Endothelial cell of umbilical vein (primary cell): ENCODE data around the gene FUNDC1. TPM values are rescaled to one million over a fixed set of nuclear protein-coding genes. Genes with fewer than 3 reads are reported as not detected.

Experiments used
- BruUV-seq: library from RNA; stranded (reverse); fragments of 400-500 nt; replicated peaks from 2 replicates; lab custom pipeline; 2021; lab: Mats Ljungman, UMichigan
- CTCF ChIA-PET: fragments of 300-600, 350-600 bp; sonication (Branson Sonifier 250); formaldehyde crosslinking; loops from one replicate; lab custom pipeline; 2021; ENCODE audit warnings: antibody characterized with exemption, inconsistent platforms; lab: Charles Lee
- POLR2A ChIA-PET: fragments of 300-600, 350-600 bp; sonication (Branson Sonifier 250); formaldehyde crosslinking; loops from one replicate; lab custom pipeline; 2021; ENCODE audit warnings: antibody characterized with exemption, inconsistent platforms; lab: Charles Lee
- DNase-seq: peaks from one replicate; pipeline ENCODE4 v3.0.0-alpha.2; 2011; ENCODE audit warnings: low read depth, low spot score
- FAIRE-seq: peaks from 2 replicates; lab custom pipeline; 2011; peaks lifted over from hg19 to GRCh38; lab: Jason Lieb, UNC
- H2AFZ ChIP-seq: 2 replicates; pipeline ENCODE4 v1.6.0; 2012; ENCODE audit warnings: low read depth, low read length, control low read depth, inconsistent platforms
- H3K27ac ChIP-seq: 2 replicates; pipeline ENCODE4 v1.5.1; 2011; ENCODE audit warnings: low read depth, mild to moderate bottlenecking, control low read depth, low read length, moderate library complexity; ENCODE audit not compliant: insufficient read depth
- H3K27me3 ChIP-seq, 2 experiments: 2 replicates each; pipeline versions ENCODE4 v1.6.0 to v1.6.1; 2011; ENCODE audit warnings: low read length in 2 of 2, mixed read lengths in 1 of 2; ENCODE audit not compliant: control insufficient read depth in 2 of 2, insufficient read depth in 2 of 2
- H3K36me3 ChIP-seq, 2 experiments: 2 replicates in 1 of 2; 3 replicates in 1 of 2; pipeline ENCODE4 v1.5.1; 2011; ENCODE audit warnings: low read length in 2 of 2, mild to moderate bottlenecking in 1 of 2, moderate library complexity in 1 of 2; ENCODE audit not compliant: control insufficient read depth in 2 of 2, insufficient read depth in 2 of 2; ENCODE audit errors: extremely low read depth in 1 of 2
- H3K4me1 ChIP-seq: 3 replicates; pipeline ENCODE4 v1.5.1; 2011; ENCODE audit warnings: mild to moderate bottlenecking, low read length; ENCODE audit not compliant: control insufficient read depth, insufficient read depth; ENCODE audit errors: extremely low read depth
- H3K4me2 ChIP-seq: 2 replicates; pipeline ENCODE4 v1.6.1; 2011; ENCODE audit warnings: low read length, control low read depth, mixed read lengths; ENCODE audit not compliant: insufficient read depth
- H3K4me3 ChIP-seq, 3 experiments: fragments of 200-600 bp in 1 of 3; sonication (generic), shearing (Covaris generic) in 1 of 3; replicated peaks in 1 of 3; 2 replicates each; pipeline ENCODE4 v1.5.1; 2011 to 2016; ENCODE audit warnings: control low read depth in 3 of 3, low read length in 3 of 3, mild to moderate bottlenecking in 2 of 3, inconsistent platforms in 1 of 3, low read depth in 1 of 3, moderate library complexity in 1 of 3; ENCODE audit not compliant: insufficient read depth in 1 of 3
- H3K79me2 ChIP-seq: 2 replicates; pipeline ENCODE4 v1.6.0; 2012; ENCODE audit warnings: low read length, inconsistent platforms; ENCODE audit not compliant: control insufficient read depth, insufficient read depth
- H3K9ac ChIP-seq: replicated peaks from 2 replicates; pipeline ENCODE3; 2011; ENCODE audit warnings: low read length, control low read depth; ENCODE audit not compliant: insufficient read depth; ENCODE audit errors: extremely low read depth
- H3K9me1 ChIP-seq: replicated peaks from 3 replicates; pipeline ENCODE4 v1.6.0; 2011; ENCODE audit warnings: mild to moderate bottlenecking, low read length; ENCODE audit not compliant: control insufficient read depth, insufficient read depth; ENCODE audit errors: extremely low read depth
- H3K9me3 ChIP-seq: replicated peaks from 2 replicates; pipeline ENCODE4 v1.5.1; 2012; ENCODE audit warnings: low read length, inconsistent platforms; ENCODE audit not compliant: control insufficient read depth, insufficient read depth
- H4K20me1 ChIP-seq: replicated peaks from 2 replicates; pipeline ENCODE3; 2011; ENCODE audit warnings: mild to moderate bottlenecking, low read length; ENCODE audit not compliant: control insufficient read depth, insufficient read depth; ENCODE audit errors: extremely low read depth
- EZH2 ChIP-seq: IDR thresholded peaks from 2 replicates; pipeline ENCODE4 v1.6.1; 2012; ENCODE audit warnings: borderline replicate concordance, low read depth, mild to moderate bottlenecking, moderate library complexity, low read length, inconsistent platforms; ENCODE audit not compliant: severe bottlenecking
- FOS ChIP-seq: IDR thresholded peaks from 2 replicates; pipeline ENCODE4 v1.6.1; 2011; ENCODE audit warnings: mild to moderate bottlenecking, low read length, moderate library complexity, borderline replicate concordance; ENCODE audit not compliant: insufficient read depth
- GATA2 ChIP-seq: IDR thresholded peaks from 2 replicates; pipeline ENCODE4 v1.7.0; 2011; ENCODE audit warnings: low read depth, mild to moderate bottlenecking, moderate library complexity, mixed read lengths, low read length; ENCODE audit not compliant: insufficient read length, insufficient read depth
- JUN ChIP-seq: IDR thresholded peaks from 2 replicates; pipeline ENCODE4 v1.6.1; 2011; ENCODE audit warnings: borderline replicate concordance, low read depth; ENCODE audit not compliant: insufficient read length, insufficient read depth
- MYC ChIP-seq: IDR thresholded peaks from one replicate; pipeline ENCODE4 v1.6.1; 2011; ENCODE audit warnings: mild to moderate bottlenecking, low read depth, low read length
- POLR2A ChIP-seq: IDR thresholded peaks from 2 replicates; pipeline ENCODE4 v1.6.1; 2012; ENCODE audit warnings: low read depth, mild to moderate bottlenecking, control low read depth, low read length
- POLR2AphosphoS5 ChIP-seq: IDR thresholded peaks from 2 replicates; pipeline ENCODE4 v1.6.1; 2012; ENCODE audit warnings: low read depth, mild to moderate bottlenecking, control low read depth, low read length, moderate library complexity; ENCODE audit not compliant: insufficient read depth
- dilution Hi-C: fragments of 300-500 bp; cut with MboI; formaldehyde crosslinking; loops from one replicate; pipeline ENCODE4 v1.15.0; 2019; ENCODE audit warnings: low sequenced_read_pairs; ENCODE audit not compliant: extremely low pct_ligation_motif_present
- intact Hi-C: fragments of 100-400 bp; cut with micrococcal nuclease; formaldehyde crosslinking; loops from one replicate; pipeline ENCODE4 v1.10.0; 2022
- polyA plus RNA-seq, 4 experiments: library from polyadenylated mRNA; depleted of rRNA in 3 of 4; stranded (reverse) in 3 of 4; unstranded in 1 of 4; fragments of >200 nt; gene quantifications; 2 replicates each; pipeline versions ENCODE4 v1.2.1 to v1.2.3, GENCODE V29; 2011 to 2012; ENCODE audit warnings: missing spikeins in 1 of 4
- total RNA-seq: library from RNA; stranded (reverse); gene quantifications from 2 replicates; pipeline ENCODE4 v1.2.3, GENCODE V29; 2021
- TF ChIP-seq, protein P1 (sequence below): IDR thresholded peaks from 2 replicates; pipeline ENCODE4 v1.6.1; 2011; ENCODE audit not compliant: insufficient read depth, insufficient read length
- TF ChIP-seq, protein P2 (sequence below), 2 donors: IDR thresholded peaks; 1 replicate in 1 of 2; 2 replicates in 1 of 2; pipeline ENCODE4 v1.5.1; 2011; ENCODE audit warnings: low read length in 2 of 2, mild to moderate bottlenecking in 2 of 2, moderate library complexity in 2 of 2, control low read depth in 1 of 2, inconsistent platforms in 1 of 2, low read depth in 1 of 2; ENCODE audit not compliant: insufficient read depth in 1 of 2; ENCODE audit errors: extremely low read depth in 1 of 2

The FUNDC1 gene
- total and polyA plus RNA-seq, 2 donors (not counting 3 experiments of a cell fraction or from before 2014, with no cell fraction given) = 10.2 to 15.4 TPM

DNA sequence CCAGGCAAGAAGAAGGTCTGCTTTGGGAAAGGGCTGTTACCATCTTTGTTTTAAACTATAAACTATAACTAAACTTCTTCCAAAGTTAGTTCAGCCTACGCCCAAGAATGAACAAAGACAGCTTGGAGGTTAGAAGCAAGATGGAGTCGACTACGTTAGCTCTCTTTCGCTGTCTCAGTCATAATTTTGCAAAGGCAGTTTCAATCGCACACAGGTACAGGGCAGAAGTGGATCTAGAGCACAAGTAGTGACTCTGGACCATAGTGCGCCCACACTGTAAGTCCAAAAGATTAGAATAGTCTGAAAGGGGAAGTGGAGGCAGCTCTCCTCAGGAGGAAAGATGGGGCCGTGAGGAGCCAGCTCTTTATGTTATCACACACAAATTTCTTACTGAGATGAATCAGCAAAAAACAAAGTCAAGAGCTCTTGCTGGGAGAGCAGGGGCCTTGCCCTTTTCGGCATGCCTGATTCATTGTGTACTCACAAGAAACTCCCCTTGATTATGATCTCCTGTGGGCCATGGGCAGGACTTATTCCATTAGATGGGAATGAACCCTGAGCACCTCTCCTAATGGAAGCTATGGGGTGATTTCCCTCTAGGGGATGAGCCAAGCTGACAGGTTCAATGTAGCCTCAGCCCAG lies 58.6 kb downstream of the FUNDC1 start:
- Histone ChIP-seq H3K9me1 (no peaks in the 10 kb centered on the region), H3K27me3 (no peaks in the 10 kb centered on the region), H3K4me1 (no peaks in the 10 kb centered on the region), H2AFZ (no peak overlapping the region), H3K79me2 (no peaks in the 10 kb centered on the region), H3K4me3 (no peak overlapping the region), H3K9me3 (no peaks in the 10 kb centered on the region), H3K36me3 (no peaks in the 10 kb centered on the region), H4K20me1 (no peaks in the 10 kb centered on the region), H3K9ac (no peak overlapping the region), H3K4me2 (no peak overlapping the region), H3K27ac (no peak overlapping the region)
- FAIRE-seq = no peak
- ChIA-PET POLR2A (no interaction called here), CTCF (no interaction called here)
- TF ChIP-seq POLR2AphosphoS5 (no peak), JUN (no peak), GATA2 (no peak)
- TF ChIP-seq, protein P1, sequence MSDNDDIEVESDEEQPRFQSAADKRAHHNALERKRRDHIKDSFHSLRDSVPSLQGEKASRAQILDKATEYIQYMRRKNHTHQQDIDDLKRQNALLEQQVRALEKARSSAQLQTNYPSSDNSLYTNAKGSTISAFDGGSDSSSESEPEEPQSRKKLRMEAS = no peak
- intact Hi-C loops = no loop called here
- BruUV-seq = no TSS peak
- DNase-seq = no peak
- dilution Hi-C loops = no loop called here

DNA sequence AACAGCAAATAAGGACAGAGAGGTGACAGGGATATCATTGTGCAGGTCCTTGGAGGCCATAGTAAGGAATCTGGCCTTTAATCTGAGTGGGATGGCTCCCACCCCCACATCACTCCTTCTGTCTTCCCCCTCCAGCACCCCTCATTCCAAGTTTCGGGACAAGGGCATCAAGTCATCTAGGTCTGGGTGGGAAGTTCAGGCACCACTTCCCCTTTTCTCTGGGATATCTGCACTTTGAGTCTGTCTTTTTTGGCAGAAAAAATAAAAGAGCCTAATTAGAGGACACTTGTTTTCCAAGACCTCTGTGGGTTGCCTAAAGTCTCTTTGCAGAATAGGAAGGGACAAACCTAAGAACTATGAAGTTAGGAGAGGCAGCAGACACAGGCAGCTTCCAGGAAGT lies 60.1 kb downstream of the FUNDC1 start:
- Histone ChIP-seq H3K79me2 (no peaks in the 10 kb centered on the region), H3K27me3 (no peaks in the 10 kb centered on the region), H3K9me3 (no peaks in the 10 kb centered on the region), H3K4me2 (no peak overlapping the region), H3K4me3 (no peak overlapping the region), H3K27ac (no peak overlapping the region), H2AFZ (no peak overlapping the region), H3K4me1 (no peaks in the 10 kb centered on the region), H3K9ac (no peak overlapping the region), H4K20me1 (no peaks in the 10 kb centered on the region), H3K9me1 (no peaks in the 10 kb centered on the region), H3K36me3 (no peaks in the 10 kb centered on the region)
- dilution Hi-C loops = no loop called here
- no peak for DNase-seq
- CTCF ChIA-PET = no interaction called here
- POLR2A ChIA-PET = no interaction called here
- intact Hi-C loops = no loop called here
- FAIRE-seq = no peak
- no TSS peak for BruUV-seq
- no peak for TF ChIP-seq FOS
- TF ChIP-seq EZH2 = no peak
- TF ChIP-seq, protein P2, sequence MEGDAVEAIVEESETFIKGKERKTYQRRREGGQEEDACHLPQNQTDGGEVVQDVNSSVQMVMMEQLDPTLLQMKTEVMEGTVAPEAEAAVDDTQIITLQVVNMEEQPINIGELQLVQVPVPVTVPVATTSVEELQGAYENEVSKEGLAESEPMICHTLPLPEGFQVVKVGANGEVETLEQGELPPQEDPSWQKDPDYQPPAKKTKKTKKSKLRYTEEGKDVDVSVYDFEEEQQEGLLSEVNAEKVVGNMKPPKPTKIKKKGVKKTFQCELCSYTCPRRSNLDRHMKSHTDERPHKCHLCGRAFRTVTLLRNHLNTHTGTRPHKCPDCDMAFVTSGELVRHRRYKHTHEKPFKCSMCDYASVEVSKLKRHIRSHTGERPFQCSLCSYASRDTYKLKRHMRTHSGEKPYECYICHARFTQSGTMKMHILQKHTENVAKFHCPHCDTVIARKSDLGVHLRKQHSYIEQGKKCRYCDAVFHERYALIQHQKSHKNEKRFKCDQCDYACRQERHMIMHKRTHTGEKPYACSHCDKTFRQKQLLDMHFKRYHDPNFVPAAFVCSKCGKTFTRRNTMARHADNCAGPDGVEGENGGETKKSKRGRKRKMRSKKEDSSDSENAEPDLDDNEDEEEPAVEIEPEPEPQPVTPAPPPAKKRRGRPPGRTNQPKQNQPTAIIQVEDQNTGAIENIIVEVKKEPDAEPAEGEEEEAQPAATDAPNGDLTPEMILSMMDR (IDR thresholded peaks at IDR 0.05; ENCODE audit: extremely low read depth in 1 of 2, insufficient read depth in 1 of 2, low read depth in 1 of 2, low read length in 2 of 2) = no peak
- no peak for TF ChIP-seq GATA2
- TF ChIP-seq, protein P1 = no peak
- TF ChIP-seq JUN = no peak
- no peak for TF ChIP-seq POLR2A
- TF ChIP-seq MYC = no peak
- no peak for TF ChIP-seq POLR2AphosphoS5
